Tibial nerve (tissue), 4 donors: Measurements from ENCODE around the gene ACVR1. TPM values are rescaled to one million over a fixed set of nuclear protein-coding genes. Genes with fewer than 3 reads are reported as not detected.
"Not testable (repeated sequence)": the region's sequence is repeated elsewhere in the genome, so short reads cannot be mapped to it uniquely, and the experiment has no call there.

Experiments
- DNase-seq, 2 donors: peaks; one replicate each; pipeline ENCODE4 v3.0.0-alpha.2; 2019; ENCODE audit warnings: low spot score in 2 of 2
- H3K27ac ChIP-seq, 4 donors: fragments of 200-600 bp; sonication (generic) in 3 of 4; one replicate each; pipeline ENCODE4 v1.5.1; 2017 to 2019; ENCODE audit warnings: mild to moderate bottlenecking in 1 of 4
- H3K27me3 ChIP-seq, 2 donors: fragments of 200-600 bp; sonication (generic) in 1 of 2; one replicate each; pipeline versions ENCODE4 v1.5.1 to v1.6.0; 2017 to 2019
- H3K36me3 ChIP-seq, 3 donors: fragments of 200-600 bp; sonication (generic); one replicate each; pipeline ENCODE4 v1.5.1; 2018 to 2019
- H3K4me1 ChIP-seq, 4 donors: fragments of 200-600 bp; sonication (generic) in 3 of 4; one replicate each; pipeline ENCODE4 v1.5.1; 2017 to 2019
- H3K4me3 ChIP-seq, 4 donors: fragments of 200-600 bp; sonication (generic) in 3 of 4; one replicate each; pipeline ENCODE4 v1.5.1; 2017 to 2019; ENCODE audit warnings: mild to moderate bottlenecking in 1 of 4, moderate library complexity in 1 of 4
- H3K9me3 ChIP-seq, 4 donors: fragments of 200-600 bp; sonication (generic) in 3 of 4; one replicate each; pipeline ENCODE4 v1.5.1; 2017 to 2019
- CTCF ChIP-seq, 5 experiments: fragments of 200-600 bp in 3 of 5; fragments of 450-650 bp in 2 of 5; sonication (generic) in 3 of 5; IDR thresholded peaks; one replicate each; pipeline ENCODE4 v1.5.1; 2016 to 2019; ENCODE audit warnings: antibody characterized with exemption in 5 of 5, mild to moderate bottlenecking in 3 of 5, moderate library complexity in 2 of 5
- EP300 ChIP-seq, 2 donors: sonication (generic); formaldehyde crosslinking; IDR thresholded peaks; one replicate each; pipeline ENCODE4 v1.6.1; 2017; ENCODE audit warnings: antibody characterized with exemption in 2 of 2, mild to moderate bottlenecking in 1 of 2
- POLR2A ChIP-seq, 2 donors: fragments of 450-650 bp; IDR thresholded peaks; one replicate each; pipeline ENCODE4 v1.6.1; 2017; ENCODE audit warnings: antibody characterized with exemption in 2 of 2, mild to moderate bottlenecking in 2 of 2, moderate library complexity in 2 of 2
- WGBS, 2 donors: methylation state at CpG; one replicate each; pipeline ENCODE4 v1.1.5; 2018; 5-methylcytosine and 5-hydroxymethylcytosine counted together
- total RNA-seq, 4 donors: library from RNA; depleted of rRNA; stranded (reverse); fragments of >200 nt; gene quantifications; one replicate each; pipeline ENCODE4 v1.1.0, GENCODE V29; 2016

ACVR1 gene
- total RNA-seq, 4 donors from 2014 or later, result 19.2 to 24.7 (median 22.8) TPM

DNA sequence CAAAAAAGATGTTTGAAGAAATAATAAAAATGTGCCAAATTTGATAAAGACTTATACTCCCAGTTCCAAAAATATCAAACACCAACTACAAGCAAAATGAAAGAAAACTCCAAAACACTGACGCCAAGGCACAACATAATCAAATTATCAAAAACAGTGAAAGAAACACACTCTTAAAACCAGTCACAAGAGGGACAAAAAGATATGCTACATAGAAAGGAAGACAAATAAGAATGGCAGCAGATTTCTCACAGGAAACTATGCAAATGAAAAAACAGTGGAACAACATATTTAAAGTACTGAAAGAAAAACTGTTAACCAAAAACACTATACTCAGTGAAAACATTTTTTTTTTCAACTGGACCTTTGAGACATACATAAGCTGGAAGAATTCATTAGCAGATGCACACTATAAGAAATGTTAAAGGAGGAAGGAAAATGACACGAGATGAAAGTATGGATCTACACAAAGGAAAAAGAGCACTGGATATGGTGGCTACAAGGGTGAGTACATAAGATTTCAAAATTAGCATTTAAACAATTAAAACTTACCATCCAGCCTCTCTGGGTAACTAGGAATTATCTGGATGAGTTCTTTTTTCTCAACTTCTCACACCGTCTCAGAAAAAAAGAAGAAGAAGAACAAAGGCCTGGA is 153.4 kb downstream of the ACVR1 start:
- no peak for DNase-seq
- no peak overlapping the region for H3K4me3 ChIP-seq
- peaks cover 0 to 84% (median 0%) of the 10 kb centered on the region in 3 donors for H3K36me3 ChIP-seq
- no peak overlapping the region for H3K27ac ChIP-seq
- H3K9me3 ChIP-seq, result peaks cover 0 to 37% (median 13%) of the 10 kb centered on the region in 4 donors
- H3K27me3 ChIP-seq, result no peaks in the 10 kb centered on the region
- TF ChIP-seq POLR2A (IDR thresholded peaks at IDR 0.05) (no peak), CTCF (IDR thresholded peaks at IDR 0.05) (no peak)
- H3K4me1 ChIP-seq, result no peaks in the 10 kb centered on the region
- 96% methylated on average over 3 of the region's 3 CpGs for WGBS, 2 donors

DNA sequence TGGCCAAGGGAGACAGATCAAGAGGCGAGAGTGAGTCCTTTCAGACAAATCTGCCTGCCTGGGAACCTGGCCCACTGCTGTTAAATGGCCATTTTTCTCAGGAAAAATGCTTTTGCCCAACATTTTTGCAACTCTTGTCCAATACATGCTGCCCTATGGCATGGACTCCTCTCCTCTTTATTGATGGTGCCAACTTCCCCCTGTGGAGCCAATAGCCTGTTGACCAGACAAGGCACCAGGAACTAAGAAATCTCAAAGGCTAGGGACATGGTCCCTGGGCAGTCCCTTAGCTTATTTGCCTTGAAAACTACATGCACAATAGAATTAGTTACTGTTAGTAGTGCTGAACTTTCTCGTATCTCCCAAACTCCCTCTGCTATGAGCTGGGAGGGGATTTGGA is 155.6 kb downstream of the ACVR1 start:
- no peaks in the 10 kb centered on the region for H3K4me1 ChIP-seq
- peaks cover 0 to 79% (median 0%) of the 10 kb centered on the region in 3 donors for H3K36me3 ChIP-seq
- H3K9me3 ChIP-seq, result peaks cover 0 to 37% (median 13%) of the 10 kb centered on the region in 4 donors
- TF ChIP-seq EP300 (IDR thresholded peaks at IDR 0.05), result no peak
- TF ChIP-seq CTCF (IDR thresholded peaks at IDR 0.05), result no peak
- no peak for TF ChIP-seq POLR2A (IDR thresholded peaks at IDR 0.05)
- H3K4me3 ChIP-seq, result no peak overlapping the region
- no peak for DNase-seq
- H3K27me3 ChIP-seq, result no peaks in the 10 kb centered on the region
- H3K27ac ChIP-seq, result no peak overlapping the region
- WGBS, 2 donors, result 94 to 95% methylated on average over 2 of the region's 2 CpGs

DNA sequence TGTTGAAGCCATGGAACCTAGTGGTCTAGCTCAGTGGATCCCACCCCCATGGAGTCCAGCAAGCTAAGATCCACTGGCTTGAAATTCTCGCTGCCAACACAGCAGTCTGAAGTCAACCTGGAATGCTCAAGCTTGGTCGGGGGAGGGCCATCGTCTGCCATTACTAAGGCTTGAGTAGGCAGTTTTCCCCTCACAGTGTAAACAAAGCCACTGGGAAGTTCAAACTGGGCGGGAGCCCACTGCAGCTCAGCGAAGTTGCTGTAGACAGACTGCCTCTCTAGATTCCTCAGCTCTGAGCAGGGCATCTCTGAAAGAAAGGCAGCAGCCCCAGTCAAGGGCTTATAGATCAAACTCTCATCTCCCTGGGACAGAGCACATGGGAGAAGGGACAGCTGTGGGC is 171.5 kb downstream of the ACVR1 start:
- H3K36me3 ChIP-seq, result peaks cover 0 to 14% (median 0%) of the 10 kb centered on the region in 3 donors
- H3K27ac ChIP-seq, H3K4me3 ChIP-seq, H3K4me1 ChIP-seq, DNase-seq, H3K27me3 ChIP-seq: not testable (repeated sequence)
- 81 to 86% methylated on average over 4 to 5 of the region's 5 CpGs for WGBS, 2 donors
- H3K9me3 ChIP-seq, result peaks cover 0 to 59% (median 12%) of the 10 kb centered on the region in 4 donors

DNA sequence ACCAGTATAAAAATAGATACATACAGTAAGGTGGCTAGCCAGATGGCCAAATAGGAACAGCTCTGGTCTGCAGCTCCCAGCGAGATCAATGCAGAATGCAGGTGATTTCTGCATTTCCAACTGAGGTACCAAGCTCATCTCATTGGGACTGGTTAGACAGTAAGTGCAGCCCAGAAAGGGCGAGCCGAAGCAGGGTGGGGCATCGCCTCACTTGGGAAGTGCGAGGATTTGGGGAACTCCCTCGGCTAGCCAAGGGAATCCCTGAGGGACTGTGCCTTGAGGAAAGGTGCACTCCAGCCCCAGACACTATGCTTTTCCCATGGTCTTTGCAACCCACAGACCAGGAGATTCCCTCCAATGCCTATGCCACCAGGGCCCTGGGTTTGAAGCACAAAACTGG is 172.0 kb downstream of the ACVR1 start:
- peaks cover 0 to 14% (median 0%) of the 10 kb centered on the region in 3 donors for H3K36me3 ChIP-seq
- not testable (repeated sequence) for DNase-seq, H3K4me1 ChIP-seq, H3K27me3 ChIP-seq, H3K4me3 ChIP-seq, H3K27ac ChIP-seq
- H3K9me3 ChIP-seq, result peaks cover 0 to 61% (median 12%) of the 10 kb centered on the region in 4 donors
- 92 to 97% methylated on average over 5 to 6 of the region's 6 CpGs for WGBS, 2 donors

DNA sequence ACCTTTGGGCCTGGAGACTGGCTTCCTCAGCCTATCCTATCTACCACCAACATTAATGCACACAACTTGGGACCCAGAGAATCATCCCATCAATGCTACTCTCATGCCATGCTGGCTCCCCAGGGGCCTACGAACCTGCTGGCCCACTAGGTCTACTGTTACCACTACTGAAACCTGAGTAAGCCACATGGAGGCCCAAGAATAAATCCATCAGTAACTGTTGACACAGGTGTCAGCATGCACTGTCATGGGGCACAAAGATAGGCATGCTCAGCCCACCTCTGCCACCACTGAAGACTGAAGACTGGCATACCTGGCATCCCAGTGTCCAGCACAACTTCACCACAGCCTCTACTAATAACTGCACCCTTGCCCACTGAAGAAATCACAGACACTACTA is 176.3 kb downstream of the ACVR1 start:
- WGBS, 2 donors, result 89 to 100% methylated on average over 1 of the region's 1 CpG
- H3K27me3 ChIP-seq, result no peaks in the 10 kb centered on the region
- TF ChIP-seq EP300 (IDR thresholded peaks at IDR 0.05), result no peak
- TF ChIP-seq POLR2A (IDR thresholded peaks at IDR 0.05), result no peak
- no peak for TF ChIP-seq CTCF (IDR thresholded peaks at IDR 0.05)
- DNase-seq, result no peak
- peaks cover 0 to 48% (median 12%) of the 10 kb centered on the region in 4 donors for H3K9me3 ChIP-seq
- H3K36me3 ChIP-seq, result peaks cover 0 to 9% (median 0%) of the 10 kb centered on the region in 3 donors
- H3K4me1 ChIP-seq, result no peaks in the 10 kb centered on the region
- no peak overlapping the region for H3K27ac ChIP-seq
- H3K4me3 ChIP-seq, result no peak overlapping the region

DNA sequence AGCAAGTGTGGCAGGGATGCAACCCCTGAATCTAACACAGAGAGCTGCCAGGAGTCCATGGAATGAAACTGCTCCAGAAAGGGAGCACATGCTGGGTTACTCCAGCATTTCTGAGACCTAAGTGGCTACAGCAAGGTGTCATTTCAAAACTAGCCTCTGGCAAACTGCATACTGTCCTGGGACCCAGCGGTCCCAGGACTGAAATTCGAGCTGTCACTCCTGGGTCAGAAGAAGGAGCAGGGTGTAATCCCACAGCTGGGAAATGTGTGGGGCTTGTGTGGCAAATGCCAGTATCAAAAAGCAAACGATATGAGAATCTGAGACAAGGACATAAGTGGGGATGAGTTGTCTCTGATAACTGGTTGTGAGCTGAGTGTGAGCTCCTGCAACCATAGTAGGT is 177.1 kb downstream of the ACVR1 start:
- no peaks in the 10 kb centered on the region for H3K27me3 ChIP-seq
- no peaks in the 10 kb centered on the region for H3K4me1 ChIP-seq
- H3K27ac ChIP-seq, result no peak overlapping the region
- peaks cover 0 to 1% (median 0%) of the 10 kb centered on the region in 3 donors for H3K36me3 ChIP-seq
- peaks cover 0 to 40% (median 12%) of the 10 kb centered on the region in 4 donors for H3K9me3 ChIP-seq
- TF ChIP-seq EP300 (IDR thresholded peaks at IDR 0.05) (no peak), CTCF (IDR thresholded peaks at IDR 0.05) (no peak)
- WGBS, 2 donors, result 76 to 88% methylated on average over 3 of the region's 3 CpGs
- DNase-seq, result no peak
- H3K4me3 ChIP-seq, result no peak overlapping the region
